Natural killer cell treated with Interleukin-12 subunit alpha and Interleukin-12 subunit beta and Interleukin-15 and Interleukin-18, amount 100 ng/mL, for 72 hours (primary cell): ENCODE results near the gene SULT1A1. TPM values are rescaled to one million over a fixed set of nuclear protein-coding genes. Genes with fewer than 3 reads are reported as not detected.
"Not testable (repeated sequence)": the region's sequence is repeated elsewhere in the genome, so short reads cannot be mapped to it uniquely, and the experiment has no call there.

Source experiments
- ATAC-seq, 2 donors: fragments of 150-1000 bp; cut with Tn5 transposase in 1 of 2; sonication (Bioruptor Pico), chemical (Tn5 transposase) in 1 of 2; 2 replicates each; pipeline ENCODE4 v1.10.0; 2021
- DNase-seq: peaks from one replicate; pipeline ENCODE4 v3.0.0; 2022; ENCODE audit warnings: low spot score
- H3K27ac Mint-ChIP-seq, 2 donors: 1 replicate in 1 of 2; 2 replicates in 1 of 2; pipeline ENCODE4 v1.8.0; 2022; ENCODE audit warnings: mixed read lengths in 2 of 2, mild to moderate bottlenecking in 1 of 2, moderate library complexity in 1 of 2
- H3K27me3 Mint-ChIP-seq, 2 donors: 1 replicate in 1 of 2; 2 replicates in 1 of 2; pipeline ENCODE4 v1.8.0; 2022; ENCODE audit warnings: mixed read lengths in 2 of 2
- H3K36me3 Mint-ChIP-seq: one replicate; pipeline ENCODE4 v1.8.0; 2022; ENCODE audit warnings: mixed read lengths
- H3K4me1 Mint-ChIP-seq, 2 donors: 1 replicate in 1 of 2; 2 replicates in 1 of 2; pipeline ENCODE4 v1.8.0; 2022; ENCODE audit warnings: low read depth in 2 of 2, mixed read lengths in 2 of 2, mild to moderate bottlenecking in 1 of 2
- H3K4me3 Mint-ChIP-seq: one replicate; pipeline ENCODE4 v1.8.0; 2022; ENCODE audit warnings: mixed read lengths
- H3K9me3 Mint-ChIP-seq: 2 replicates; pipeline ENCODE4 v1.8.0; 2022; ENCODE audit warnings: mixed read lengths
- total RNA-seq, 2 donors: library from RNA; stranded (reverse); gene quantifications; one replicate each; pipeline ENCODE4 v1.2.3, GENCODE V29; 2022

The SULT1A1 gene
- total RNA-seq, 2 donors from 2014 or later = 4.4 to 7.8 TPM

GRCh38 chr16:28569968-28570752 is 39.7 kb downstream of the SULT1A1 start:
- peaks cover 28 to 38% of the 10 kb centered on the region in 2 donors for H3K4me1 Mint-ChIP-seq
- peaks cover 16% of the 10 kb centered on the region for H3K36me3 Mint-ChIP-seq
- ATAC-seq (peak in 1 of 2 donors; percentile 38), DNase-seq (no peak)
- H3K27ac Mint-ChIP-seq = no peak overlapping the region
- no peaks in the 10 kb centered on the region for H3K27me3 Mint-ChIP-seq
- peaks cover 6% of the 10 kb centered on the region for H3K9me3 Mint-ChIP-seq
- H3K4me3 Mint-ChIP-seq = no peak overlapping the region

DNA sequence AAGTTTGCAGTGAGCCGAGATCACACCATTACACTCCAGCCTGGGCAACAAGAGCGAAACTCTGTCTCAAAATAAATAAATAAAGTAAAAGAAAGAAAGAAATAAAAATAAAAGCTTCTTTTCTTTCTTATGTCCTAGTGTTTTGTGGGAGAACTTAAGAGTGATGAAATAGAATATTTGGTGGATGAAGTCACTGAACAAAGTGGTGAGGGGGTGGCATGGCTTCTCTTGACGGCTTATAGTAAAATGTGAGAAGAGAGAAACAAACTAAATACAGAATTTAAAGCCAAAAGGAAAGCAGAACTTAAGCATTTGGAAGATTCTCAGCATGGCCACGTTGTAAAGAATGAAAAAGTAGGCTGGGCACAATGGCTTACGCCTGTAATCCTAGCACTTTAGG is 40.8 kb downstream of the SULT1A1 start:
- Mint-ChIP-seq H3K9me3 (peaks cover 6% of the 10 kb centered on the region), H3K36me3 (peaks cover 16% of the 10 kb centered on the region), H3K4me1 (peaks cover 21 to 30% of the 10 kb centered on the region in 2 donors), H3K27me3 (no peaks in the 10 kb centered on the region), H3K27ac (peak overlapping the region in 1 of 2 donors; percentile 37), H3K4me3 (no peak overlapping the region)
- ATAC-seq = no peak
- DNase-seq = no peak

DNA sequence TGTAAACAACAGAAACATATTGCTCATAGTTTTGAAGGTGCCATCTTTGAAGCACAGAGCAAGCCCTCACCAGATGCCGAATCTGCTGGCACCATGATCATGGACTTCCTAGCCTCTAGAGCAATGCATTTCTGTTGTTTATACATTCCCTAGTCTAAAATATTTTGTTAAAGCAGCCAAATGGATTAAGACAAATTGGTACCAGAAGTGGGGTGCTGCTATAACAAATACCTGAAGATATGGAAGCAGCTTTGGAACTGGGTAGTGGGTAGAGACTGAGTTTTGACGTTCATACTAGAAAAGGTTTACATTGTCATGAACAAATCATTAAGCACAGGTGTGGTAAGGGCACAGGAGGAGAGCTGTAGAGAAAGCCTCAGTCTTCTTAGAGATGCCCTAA is 42.6 kb downstream of the SULT1A1 start:
- H3K27me3 Mint-ChIP-seq = no peaks in the 10 kb centered on the region
- no peak for ATAC-seq

GRCh38 chr16:28566233-28566925 is 43.5 kb downstream of the SULT1A1 start:
- not testable (repeated sequence) for H3K27ac Mint-ChIP-seq, DNase-seq, ATAC-seq, H3K4me3 Mint-ChIP-seq, H3K9me3 Mint-ChIP-seq, H3K27me3 Mint-ChIP-seq
- Mint-ChIP-seq H3K4me1 (peaks cover 10 to 19% of the 10 kb centered on the region in 2 donors), H3K36me3 (peaks cover 16% of the 10 kb centered on the region)

More for the DNA sequence above, 42.6 kb downstream of the SULT1A1 start:
- Mint-ChIP-seq H3K27ac (no peak overlapping the region), H3K9me3 (peaks cover 6% of the 10 kb centered on the region), H3K4me3 (no peak overlapping the region), H3K36me3 (peaks cover 16% of the 10 kb centered on the region), H3K4me1 (peaks cover 7 to 19% of the 10 kb centered on the region in 2 donors)
- DNase-seq = no peak

DNA sequence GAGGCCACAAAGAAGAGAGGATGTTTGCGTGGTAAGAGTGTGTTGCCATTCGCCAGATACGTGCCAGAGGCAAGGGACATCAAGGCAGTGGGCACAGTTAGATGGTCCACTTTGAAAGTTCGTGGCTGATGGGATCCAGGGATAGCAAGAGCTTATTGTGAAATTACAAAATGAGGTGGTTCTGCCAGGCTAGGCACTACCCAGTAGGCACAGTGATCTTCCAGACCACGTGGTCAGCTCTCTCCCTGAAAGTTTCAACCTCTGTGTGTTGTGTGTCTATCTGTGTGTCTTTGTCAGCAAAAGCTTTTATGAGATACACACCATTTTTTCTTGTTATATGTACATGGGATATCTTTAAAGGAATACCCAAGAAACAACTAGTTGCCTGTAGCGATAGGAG is 46.6 kb downstream of the SULT1A1 start:
- Mint-ChIP-seq H3K4me3 (no peak overlapping the region), H3K4me1 (peaks cover 5 to 15% of the 10 kb centered on the region in 2 donors), H3K36me3 (peaks cover 16% of the 10 kb centered on the region), H3K27ac (no peak overlapping the region), H3K9me3 (peaks cover 6% of the 10 kb centered on the region), H3K27me3 (no peaks in the 10 kb centered on the region)
- DNase-seq (no peak), ATAC-seq (no peak)

- H3K36me3 Mint-ChIP-seq = peaks cover 9% of the 10 kb centered on the region
- no peak for ATAC-seq
- no peaks in the 10 kb centered on the region for H3K27me3 Mint-ChIP-seq
- H3K4me1 Mint-ChIP-seq = peaks cover 9 to 14% of the 10 kb centered on the region in 2 donors
- H3K9me3 Mint-ChIP-seq = peaks cover 3% of the 10 kb centered on the region
- H3K4me3 Mint-ChIP-seq = no peak overlapping the region
- H3K27ac Mint-ChIP-seq = no peak overlapping the region
- no peak for DNase-seq
Measured at GRCh38 chr16:28562199-28562598, 47.6 kb downstream of the SULT1A1 start.

DNA sequence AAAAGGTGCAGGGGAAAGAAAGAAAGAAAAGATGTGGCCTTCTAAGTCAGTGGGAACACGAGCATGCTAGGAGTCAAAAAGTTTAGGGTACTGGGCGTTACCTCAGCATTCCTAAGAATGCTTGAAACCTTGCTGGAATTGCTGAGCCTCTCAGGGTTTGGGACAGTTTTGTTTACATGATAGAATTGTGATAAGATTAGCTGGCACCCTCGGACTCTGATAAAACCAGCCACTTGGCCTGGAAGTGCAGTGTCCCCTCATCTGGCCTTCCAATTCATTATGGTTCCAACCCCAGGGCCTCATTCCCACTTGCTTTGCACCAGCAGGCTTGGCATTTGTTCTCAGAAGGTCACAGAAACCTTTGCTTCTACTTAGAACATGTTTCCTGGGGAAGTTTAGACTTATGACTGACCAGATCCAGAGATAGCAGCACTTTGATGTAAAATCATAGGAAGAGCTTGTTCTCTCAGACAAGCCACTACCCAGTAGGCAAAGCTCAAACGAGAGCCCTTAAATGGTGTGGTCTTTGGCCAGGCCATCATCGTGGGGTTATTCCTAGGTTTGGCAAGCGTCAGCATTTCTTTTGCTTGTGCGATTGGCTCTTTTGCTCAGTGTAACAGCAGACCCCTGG is 48.2 kb downstream of the SULT1A1 start:
- H3K4me1 Mint-ChIP-seq = peaks cover 14% of the 10 kb centered on the region in 2 donors
- no peak overlapping the region for H3K4me3 Mint-ChIP-seq
- H3K36me3 Mint-ChIP-seq = peaks cover 8% of the 10 kb centered on the region

GRCh38 chr16:28558456-28558855 is 51.4 kb downstream of the SULT1A1 start:
- Mint-ChIP-seq H3K27ac (no peak overlapping the region), H3K36me3 (no peaks in the 10 kb centered on the region), H3K27me3 (no peaks in the 10 kb centered on the region), H3K9me3 (no peaks in the 10 kb centered on the region), H3K4me3 (no peak overlapping the region), H3K4me1 (peaks cover 26 to 28% of the 10 kb centered on the region in 2 donors)
- ATAC-seq (no peak), DNase-seq (no peak)

More for the DNA sequence above, 48.2 kb downstream of the SULT1A1 start:
- no peaks in the 10 kb centered on the region for H3K27me3 Mint-ChIP-seq
- peaks cover 3% of the 10 kb centered on the region for H3K9me3 Mint-ChIP-seq
- ATAC-seq = no peak
- H3K27ac Mint-ChIP-seq = no peak overlapping the region
- DNase-seq = no peak

DNA sequence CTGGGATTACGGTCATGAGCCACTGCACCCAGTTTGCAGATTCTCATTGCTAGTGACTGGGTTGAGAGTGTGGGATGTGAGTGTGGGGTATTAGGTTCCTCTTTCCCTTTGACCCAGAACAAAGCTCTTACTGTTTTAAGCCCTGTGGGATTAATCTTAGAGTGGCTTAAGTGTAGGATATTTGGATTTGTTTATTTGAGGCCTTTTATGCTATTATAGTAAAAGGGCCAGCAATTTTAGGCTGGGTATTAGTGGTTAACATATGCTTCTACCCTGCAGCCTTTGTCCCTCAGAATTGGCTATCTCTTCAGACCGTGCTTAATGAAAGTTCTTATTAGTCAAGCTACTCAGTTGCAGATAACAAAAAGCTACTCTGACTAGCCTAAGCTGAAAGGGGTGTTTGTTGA is 52.9 kb downstream of the SULT1A1 start:
- H3K4me1 Mint-ChIP-seq = peaks cover 22 to 28% of the 10 kb centered on the region in 2 donors
- H3K27ac Mint-ChIP-seq = peak overlapping the region in 1 of 2 donors; percentile 51
- no peak overlapping the region for H3K4me3 Mint-ChIP-seq
- H3K9me3 Mint-ChIP-seq = no peaks in the 10 kb centered on the region
- no peaks in the 10 kb centered on the region for H3K36me3 Mint-ChIP-seq
- DNase-seq = no peak
- no peak for ATAC-seq
- H3K27me3 Mint-ChIP-seq = no peaks in the 10 kb centered on the region

GRCh38 chr16:28555561-28555960 is 54.3 kb downstream of the SULT1A1 start:
- no peaks in the 10 kb centered on the region for H3K36me3 Mint-ChIP-seq
- H3K27ac Mint-ChIP-seq = no peak overlapping the region
- ATAC-seq = no peak
- DNase-seq = no peak
- H3K27me3 Mint-ChIP-seq = no peaks in the 10 kb centered on the region
- H3K4me3 Mint-ChIP-seq = peak overlapping the region; percentile 42
- no peaks in the 10 kb centered on the region for H3K9me3 Mint-ChIP-seq
- peaks cover 22 to 23% of the 10 kb centered on the region in 2 donors for H3K4me1 Mint-ChIP-seq

Other genes with a start within 250 kb of the SULT1A1 start
- gene NPIPB6, start 246.5 kb downstream of the SULT1A1 start, total RNA-seq = 10 to 100 TPM in 1 of 2 donors, not detected in 1; 13.8 TPM
- gene EIF3CL, start 206.2 kb downstream of the SULT1A1 start, total RNA-seq = 100 to 1,000 TPM in 1 of 2 donors, 10 to 100 TPM in 1; 81.0 to 119 TPM
- under 1 TPM; 0.31 to 0.47 TPM for gene NPIPB7, start 137.7 kb downstream of the SULT1A1 start, total RNA-seq
- gene CLN3, start 118.0 kb downstream of the SULT1A1 start, total RNA-seq = 10 to 100 TPM; 38.1 to 49.1 TPM
- 10 to 100 TPM; 12.5 to 20.4 TPM for gene APOBR, start 115.4 kb downstream of the SULT1A1 start, total RNA-seq
- 1 to 10 TPM in 1 of 2 donors, under 1 TPM in 1; 0.70 to 4.4 TPM for gene IL27, start 103.2 kb downstream of the SULT1A1 start, total RNA-seq
- not detected for gene NUPR1, start 71.1 kb downstream of the SULT1A1 start, total RNA-seq
- gene SGF29, start 56.1 kb downstream of the SULT1A1 start, total RNA-seq = 10 to 100 TPM; 24.0 to 35.8 TPM
- gene SULT1A2, start 13.0 kb downstream of the SULT1A1 start, total RNA-seq = under 1 TPM in 1 of 2 donors, not detected in 1; 0.61 TPM
- gene NPIPB8, start 28.0 kb upstream of the SULT1A1 start, total RNA-seq = under 1 TPM in 1 of 2 donors, not detected in 1; 0.31 TPM
- 100 to 1,000 TPM; 475 to 520 TPM for gene EIF3C, start 101.4 kb upstream of the SULT1A1 start, total RNA-seq
- 1 to 10 TPM; 4.9 to 7.8 TPM for gene NPIPB9, start 141.7 kb upstream of the SULT1A1 start, total RNA-seq
- 100 to 1,000 TPM; 263 to 336 TPM for gene ATXN2L, start 213.0 kb upstream of the SULT1A1 start, total RNA-seq
- 100 to 1,000 TPM; 183 to 358 TPM for gene TUFM, start 236.3 kb upstream of the SULT1A1 start, total RNA-seq